Caco-2 (cell line): ENCODE data around the gene CTDSPL. TPM values are rescaled to one million over a fixed set of nuclear protein-coding genes. Genes with fewer than 3 reads are reported as not detected.

Source experiments
- BruUV-seq: library from RNA; stranded (reverse); fragments of 400-500 nt; replicated peaks from 2 replicates; lab custom pipeline; 2021; lab: Mats Ljungman, UMichigan
- CTCF ChIA-PET: fragments of 300-600 bp; sonication (Branson Sonifier 250); formaldehyde crosslinking; loops from one replicate; lab custom pipeline; 2022; ENCODE audit warnings: antibody characterized with exemption; lab: Charles Lee
- POLR2A ChIA-PET: fragments of 300-600 bp; sonication (Branson Sonifier 250); formaldehyde crosslinking; loops from one replicate; lab custom pipeline; 2022; ENCODE audit warnings: antibody characterized with exemption; lab: Charles Lee
- DNase-seq, 2 experiments: peaks; one replicate each; pipeline versions ENCODE4 v3.0.0 to v3.0.0-alpha.2; 2020 to 2022
- H3K27me3 ChIP-seq: replicated peaks from 2 replicates; pipeline ENCODE4 v1.6.0; 2011; ENCODE audit warnings: low read length; ENCODE audit not compliant: control insufficient read depth, insufficient read depth
- H3K36me3 ChIP-seq: 2 replicates; pipeline ENCODE4 v1.5.1; 2011; ENCODE audit warnings: low read length; ENCODE audit not compliant: control insufficient read depth, insufficient read depth
- H3K4me1 ChIP-seq: fragments of 250-450 bp; sonication (Bioruptor Pico); 2 replicates; pipeline ENCODE4 v1.5.1; 2020; ENCODE audit warnings: mild to moderate bottlenecking
- H3K4me3 ChIP-seq: 2 replicates; pipeline ENCODE4 v1.5.1; 2011; ENCODE audit warnings: low read depth, mild to moderate bottlenecking, control low read depth, low read length
- H3K9me3 ChIP-seq: fragments of 250-450 bp; sonication (Bioruptor Pico); 2 replicates; pipeline ENCODE4 v1.5.1; 2020; ENCODE audit warnings: mild to moderate bottlenecking, moderate library complexity
- H3K27ac Mint-ChIP-seq: one replicate; pipeline ENCODE4 v1.8.0; 2022; ENCODE audit warnings: mixed read lengths; ENCODE audit not compliant: unreplicated experiment
- H3K27me3 Mint-ChIP-seq: one replicate; pipeline ENCODE4 v1.8.0; 2022; ENCODE audit warnings: mixed read lengths; ENCODE audit not compliant: insufficient read depth, unreplicated experiment
- H3K36me3 Mint-ChIP-seq: one replicate; pipeline ENCODE4 v1.8.0; 2022; ENCODE audit warnings: mild to moderate bottlenecking, mixed read lengths; ENCODE audit not compliant: insufficient read depth, unreplicated experiment
- H3K4me1 Mint-ChIP-seq: one replicate; pipeline ENCODE4 v1.8.0; 2022; ENCODE audit warnings: low read depth, mixed read lengths; ENCODE audit not compliant: unreplicated experiment
- H3K4me3 Mint-ChIP-seq: one replicate; pipeline ENCODE4 v1.8.0; 2022; ENCODE audit warnings: mild to moderate bottlenecking, moderate library complexity, mixed read lengths; ENCODE audit not compliant: unreplicated experiment
- H3K9me3 Mint-ChIP-seq: one replicate; pipeline ENCODE4 v1.8.0; 2022; ENCODE audit warnings: mixed read lengths; ENCODE audit not compliant: unreplicated experiment
- intact Hi-C: fragments of 100-400 bp; cut with micrococcal nuclease; formaldehyde crosslinking; loops from one replicate; pipeline ENCODE4 v1.10.0; 2022; ENCODE audit not compliant: unreplicated experiment
- total RNA-seq: library from RNA; stranded (reverse); gene quantifications from 2 replicates; pipeline ENCODE4 v1.2.3, GENCODE V29; 2022
- TF ChIP-seq, protein P1 (sequence below), 2 experiments: fragments of 200-600 bp in 1 of 2; IDR thresholded peaks; 1 replicate in 1 of 2; 2 replicates in 1 of 2; pipeline versions ENCODE4 v1.5.1 to v1.8.0; 2011 to 2022; ENCODE audit warnings: antibody characterized with exemption in 1 of 2, control low read depth in 1 of 2, inconsistent platforms in 1 of 2, low read depth in 1 of 2, low read length in 1 of 2, mild to moderate bottlenecking in 1 of 2, moderate library complexity in 1 of 2; ENCODE audit not compliant: insufficient read depth in 1 of 2, severe bottlenecking in 1 of 2, unreplicated experiment in 1 of 2

CTDSPL gene
- total RNA-seq, 1 experiment from 2014 or later, result 60.9 TPM

GRCh38 chr3:37963016-37963415, 101.3 kb downstream of the CTDSPL start:
- peaks cover 39% of the 10 kb centered on the region for H3K4me1 Mint-ChIP-seq
- intact Hi-C loops, result no loop called here
- CTCF ChIA-PET, result no interaction called here
- Histone ChIP-seq H3K4me1 (peaks cover 41% of the 10 kb centered on the region), H3K4me3 (no peak overlapping the region), H3K27me3 (no peaks in the 10 kb centered on the region), H3K36me3 (no peaks in the 10 kb centered on the region; the same call in 1 of the 2 replicates), H3K9me3 (no peaks in the 10 kb centered on the region)
- no peak overlapping the region for H3K27ac Mint-ChIP-seq
- DNase-seq, result no peak
- H3K4me3 Mint-ChIP-seq, result no peak overlapping the region
- H3K27me3 Mint-ChIP-seq, result no peaks in the 10 kb centered on the region
- POLR2A ChIA-PET, result no interaction called here
- H3K9me3 Mint-ChIP-seq, result no peaks in the 10 kb centered on the region
- no TSS peak for BruUV-seq
- TF ChIP-seq, protein P1, sequence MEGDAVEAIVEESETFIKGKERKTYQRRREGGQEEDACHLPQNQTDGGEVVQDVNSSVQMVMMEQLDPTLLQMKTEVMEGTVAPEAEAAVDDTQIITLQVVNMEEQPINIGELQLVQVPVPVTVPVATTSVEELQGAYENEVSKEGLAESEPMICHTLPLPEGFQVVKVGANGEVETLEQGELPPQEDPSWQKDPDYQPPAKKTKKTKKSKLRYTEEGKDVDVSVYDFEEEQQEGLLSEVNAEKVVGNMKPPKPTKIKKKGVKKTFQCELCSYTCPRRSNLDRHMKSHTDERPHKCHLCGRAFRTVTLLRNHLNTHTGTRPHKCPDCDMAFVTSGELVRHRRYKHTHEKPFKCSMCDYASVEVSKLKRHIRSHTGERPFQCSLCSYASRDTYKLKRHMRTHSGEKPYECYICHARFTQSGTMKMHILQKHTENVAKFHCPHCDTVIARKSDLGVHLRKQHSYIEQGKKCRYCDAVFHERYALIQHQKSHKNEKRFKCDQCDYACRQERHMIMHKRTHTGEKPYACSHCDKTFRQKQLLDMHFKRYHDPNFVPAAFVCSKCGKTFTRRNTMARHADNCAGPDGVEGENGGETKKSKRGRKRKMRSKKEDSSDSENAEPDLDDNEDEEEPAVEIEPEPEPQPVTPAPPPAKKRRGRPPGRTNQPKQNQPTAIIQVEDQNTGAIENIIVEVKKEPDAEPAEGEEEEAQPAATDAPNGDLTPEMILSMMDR (IDR thresholded peaks at IDR 0.05; ENCODE audit: insufficient read depth in 1 of 2, low read depth in 1 of 2, low read length in 1 of 2, severe bottlenecking in 1 of 2, unreplicated experiment in 1 of 2), result no peak
- peaks cover 8% of the 10 kb centered on the region for H3K36me3 Mint-ChIP-seq

GRCh38 chr3:37963635-37964034, 102.0 kb downstream of the CTDSPL start:
- BruUV-seq, result no TSS peak
- Histone ChIP-seq H3K4me1 (peaks cover 41% of the 10 kb centered on the region), H3K4me3 (no peak overlapping the region), H3K36me3 (no peaks in the 10 kb centered on the region; the same call in 1 of the 2 replicates), H3K27me3 (no peaks in the 10 kb centered on the region), H3K9me3 (no peaks in the 10 kb centered on the region)
- Mint-ChIP-seq H3K4me3 (no peak overlapping the region), H3K9me3 (no peaks in the 10 kb centered on the region), H3K4me1 (peaks cover 39% of the 10 kb centered on the region), H3K27me3 (no peaks in the 10 kb centered on the region), H3K36me3 (peaks cover 14% of the 10 kb centered on the region), H3K27ac (no peak overlapping the region)
- POLR2A ChIA-PET, result no interaction called here
- DNase-seq, result no peak
- intact Hi-C loops, result loop anchor here (1.0 kb wide), 2 partner anchors 17 to 27 kb away; no protein-coding TSS in a partner anchor
- TF ChIP-seq, protein P1 (IDR thresholded peaks at IDR 0.05; ENCODE audit: insufficient read depth in 1 of 2, low read depth in 1 of 2, low read length in 1 of 2, severe bottlenecking in 1 of 2, unreplicated experiment in 1 of 2), result no peak
- CTCF ChIA-PET, result interaction anchor here (1.4 kb wide), 1 partner anchor 11 kb away, joined by 12 read pairs; no protein-coding TSS in a partner anchor

GRCh38 chr3:37964146-37964545, 102.5 kb downstream of the CTDSPL start:
- H3K27ac Mint-ChIP-seq, result peak overlapping the region; percentile 74
- POLR2A ChIA-PET, result interaction anchor here (0.5 to 1.3 kb wide), 6 partner anchors 18 to 383 kb away, joined by 3 to 5 read pairs (median 3); no protein-coding TSS in a partner anchor
- CTCF ChIA-PET, result interaction anchor here (0.6 to 6.6 kb wide), 10 partner anchors 10 to 109 kb away, joined by 3 to 64 read pairs (median 4); no protein-coding TSS in a partner anchor

More at GRCh38 chr3:37964146-37964545, 102.5 kb downstream of the CTDSPL start:
- DNase-seq, result no peak
- intact Hi-C loops, result loop anchor here (1.0 kb wide), 2 partner anchors 18 to 28 kb away; no protein-coding TSS in a partner anchor
- H3K4me1 Mint-ChIP-seq, result peaks cover 39% of the 10 kb centered on the region
- TSS peak; percentile 81 for BruUV-seq
- H3K27me3 ChIP-seq, result no peaks in the 10 kb centered on the region
- TF ChIP-seq, protein P1 (IDR thresholded peaks at IDR 0.05; ENCODE audit: insufficient read depth in 1 of 2, low read depth in 1 of 2, low read length in 1 of 2, severe bottlenecking in 1 of 2, unreplicated experiment in 1 of 2), result no peak
- H3K9me3 Mint-ChIP-seq, result no peaks in the 10 kb centered on the region
- peak overlapping the region; percentile 61 for H3K4me3 Mint-ChIP-seq
- peaks cover 41% of the 10 kb centered on the region for H3K4me1 ChIP-seq
- H3K36me3 Mint-ChIP-seq, result peaks cover 19% of the 10 kb centered on the region
- 0 out of 2 replicates have a peak, but pooled peaks cover 1% of the 10 kb centered on the region for H3K36me3 ChIP-seq
- H3K27me3 Mint-ChIP-seq, result no peaks in the 10 kb centered on the region
- H3K9me3 ChIP-seq, result no peaks in the 10 kb centered on the region
- H3K4me3 ChIP-seq, result no peak overlapping the region
